NCI-H128 (cell line): Measurements from ENCODE around the gene RPL27A.

Experiments used
- DNase-seq: peaks from one replicate; lab custom pipeline; 2025; ENCODE audit not compliant: unreplicated experiment; lab: John Stamatoyannopoulos, UW

The RPL27A gene

DNA sequence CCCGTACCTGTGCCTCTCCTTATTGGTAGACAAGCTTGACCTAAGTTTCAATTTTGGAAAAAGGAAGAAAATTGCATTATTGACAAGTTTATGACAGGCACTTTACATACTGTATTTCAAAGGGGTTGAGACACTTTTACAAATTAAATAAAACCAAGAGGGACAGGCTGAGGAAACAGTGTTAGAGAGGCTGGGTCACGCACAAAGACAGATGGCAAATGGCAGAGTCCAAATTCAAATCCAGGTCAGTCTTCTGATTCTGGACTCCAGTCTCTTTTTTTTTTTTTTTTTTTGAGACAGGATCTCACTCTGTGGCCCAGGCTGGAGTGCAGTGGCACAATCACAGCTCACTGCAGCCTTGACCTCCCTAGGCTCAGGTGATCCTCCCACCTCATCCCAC is 10.2 kb upstream of the RPL27A start:
- no peak for DNase-seq

DNA sequence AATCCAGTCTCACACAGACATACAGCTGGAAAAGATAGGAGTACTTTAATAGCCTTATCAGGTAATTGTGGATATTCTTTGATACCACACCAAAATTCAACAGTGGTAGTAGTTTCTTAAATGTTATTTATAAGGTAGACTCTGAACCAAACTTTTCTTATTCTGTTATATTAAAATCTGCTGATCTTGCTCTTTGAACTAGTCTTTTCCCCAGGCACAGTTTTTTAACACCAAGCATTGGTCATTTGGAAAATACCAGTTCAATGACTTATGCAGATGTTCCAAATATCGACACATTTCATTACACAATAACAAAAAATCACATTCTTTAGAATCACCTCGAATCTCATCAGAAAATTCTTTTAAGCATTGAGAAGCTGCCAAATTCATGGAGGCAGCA is 7.7 kb upstream of the RPL27A start:
- DNase-seq, result no peak

DNA sequence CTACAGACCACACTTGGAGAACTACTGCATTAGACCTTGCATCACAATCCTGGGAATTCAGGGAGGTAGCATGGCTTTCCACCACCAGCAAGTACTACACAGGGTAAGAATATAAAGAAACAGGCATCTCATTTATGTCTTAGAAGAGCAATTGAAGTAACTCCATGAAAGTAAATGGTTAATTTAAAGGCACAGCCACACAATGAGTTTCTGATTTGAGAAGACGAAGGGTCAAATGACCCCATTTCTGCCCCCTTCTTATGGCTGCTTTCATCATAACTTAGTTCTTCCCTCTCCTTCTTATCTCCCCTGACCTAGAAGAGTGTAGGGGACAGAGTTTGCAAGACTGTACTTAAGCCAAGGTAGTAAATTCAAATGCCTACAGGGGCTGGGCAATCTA is 6.1 kb upstream of the RPL27A start:
- DNase-seq, result no peak

DNA sequence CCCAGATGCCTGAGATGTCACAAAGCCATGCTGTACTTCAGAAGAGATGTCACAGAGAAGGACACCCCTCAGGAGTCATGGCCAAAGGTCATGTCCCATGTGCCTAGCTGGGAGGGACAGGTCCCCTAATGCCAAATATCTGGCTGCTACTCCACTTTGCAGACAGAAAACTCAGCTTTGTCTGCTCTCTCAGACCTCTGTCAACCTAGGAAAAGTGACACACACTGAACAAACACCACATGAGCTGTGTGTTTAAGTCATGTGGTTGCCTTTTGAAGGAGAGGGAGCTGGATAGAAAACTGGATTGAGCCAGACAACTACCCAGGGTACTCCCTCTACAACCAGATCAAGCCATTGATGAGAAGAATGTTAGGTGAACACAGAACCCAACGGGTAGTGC is 3.6 kb upstream of the RPL27A start:
- DNase-seq, result no peak

DNA sequence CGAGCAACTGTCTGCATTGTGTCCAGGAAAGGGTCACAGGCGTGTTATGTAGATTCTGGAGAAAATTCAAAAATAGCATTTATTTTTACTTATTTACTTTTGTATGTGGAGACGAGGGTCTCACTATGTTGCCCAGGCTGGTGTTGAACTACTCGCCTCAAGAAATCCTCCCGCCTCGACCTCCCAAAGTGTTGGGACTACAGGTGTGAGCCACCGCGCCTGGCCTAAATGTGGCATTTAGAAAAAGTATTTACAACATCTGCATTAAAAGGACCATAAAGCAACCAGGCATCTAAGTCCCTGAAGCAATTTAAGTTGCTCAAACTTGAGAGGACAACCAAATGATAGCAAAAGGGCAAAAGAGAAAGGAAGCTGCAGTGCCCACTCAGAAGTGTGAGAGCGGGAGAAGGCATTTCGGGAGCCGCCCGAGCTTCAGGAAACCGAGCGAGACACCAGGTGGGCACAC is 722 bp upstream of the RPL27A start:
- no peak for DNase-seq

DNA sequence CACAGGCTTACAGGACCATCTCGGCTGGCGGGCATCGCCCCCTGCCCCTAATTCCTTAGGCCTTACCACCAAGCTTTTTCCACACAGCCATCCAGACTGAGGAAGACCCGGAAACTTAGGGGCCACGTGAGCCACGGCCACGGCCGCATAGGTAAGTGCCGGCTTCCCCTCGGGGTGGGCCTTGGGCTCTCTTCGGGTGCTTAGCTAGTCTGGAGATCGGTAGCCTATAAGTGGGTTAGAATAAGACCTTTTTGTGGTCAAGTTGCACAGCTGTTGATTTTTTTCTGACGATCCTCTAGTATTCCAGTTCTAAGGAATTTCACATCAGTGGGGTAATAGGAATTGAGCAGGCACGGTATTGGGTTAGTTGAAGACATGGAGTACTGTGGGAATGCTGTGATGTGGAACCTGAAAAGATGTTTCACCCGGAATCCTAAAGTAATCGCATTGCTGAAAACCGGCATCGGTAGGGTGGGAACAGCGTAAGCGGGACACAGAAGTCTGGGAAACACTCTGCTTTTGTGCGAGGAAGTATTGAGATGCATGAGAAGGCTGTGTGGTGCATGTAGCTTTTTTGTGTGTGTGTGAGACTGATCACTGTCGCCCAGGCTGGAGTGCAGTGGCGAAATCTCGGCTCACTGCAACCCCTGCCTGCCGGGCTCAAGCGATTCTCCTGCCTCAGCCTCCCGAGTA is 669 bp downstream of the RPL27A start:
- DNase-seq, result no peak

DNA sequence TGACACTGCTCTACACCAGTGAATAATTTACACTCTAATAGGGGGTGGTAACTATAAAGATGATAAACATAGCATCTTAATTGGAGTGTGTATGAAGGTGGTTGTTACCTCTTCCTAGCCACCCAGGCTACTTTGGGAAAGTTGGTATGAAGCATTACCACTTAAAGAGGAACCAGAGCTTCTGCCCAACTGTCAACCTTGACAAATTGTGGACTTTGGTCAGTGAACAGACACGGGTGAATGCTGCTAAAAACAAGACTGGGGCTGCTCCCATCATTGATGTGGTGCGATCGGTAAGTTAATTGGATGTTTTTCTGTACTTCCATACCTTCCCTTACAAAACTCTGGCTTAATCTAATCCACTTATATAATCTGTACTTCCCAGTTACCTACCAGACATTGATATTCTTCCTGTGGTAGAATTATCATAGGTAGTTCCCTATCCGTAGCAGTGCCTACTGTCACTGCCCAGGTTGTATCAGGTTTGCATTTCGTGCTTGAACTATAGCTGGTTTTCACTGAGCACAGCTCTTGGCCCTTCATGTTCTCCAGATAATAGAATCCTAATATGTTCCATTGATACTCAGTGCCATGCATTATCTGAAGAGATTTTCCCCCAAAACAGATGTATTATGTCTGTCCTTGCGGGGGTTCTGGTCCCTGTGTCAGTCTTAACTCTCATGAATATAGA is 2.2 kb downstream of the RPL27A start:
- DNase-seq, result no peak

DNA sequence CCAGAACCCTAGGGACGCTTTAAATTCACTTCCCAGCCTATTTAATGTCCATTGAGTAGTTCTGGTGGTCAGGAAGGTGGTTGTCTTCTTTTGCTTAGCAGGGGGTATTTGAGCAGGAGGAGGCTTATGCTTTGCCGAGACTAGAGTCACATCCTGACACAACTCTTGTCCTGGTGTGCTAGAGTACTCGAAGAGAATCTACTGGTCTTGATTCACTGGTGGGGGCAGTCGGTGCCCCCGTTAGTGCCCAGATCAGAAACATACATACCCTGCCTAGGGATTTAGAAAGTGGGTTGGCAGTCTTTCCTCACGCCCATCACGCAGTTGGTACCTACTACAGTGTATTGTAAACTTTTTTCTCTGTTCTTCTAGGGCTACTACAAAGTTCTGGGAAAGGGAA is 2.7 kb downstream of the RPL27A start:
- DNase-seq, result no peak

DNA sequence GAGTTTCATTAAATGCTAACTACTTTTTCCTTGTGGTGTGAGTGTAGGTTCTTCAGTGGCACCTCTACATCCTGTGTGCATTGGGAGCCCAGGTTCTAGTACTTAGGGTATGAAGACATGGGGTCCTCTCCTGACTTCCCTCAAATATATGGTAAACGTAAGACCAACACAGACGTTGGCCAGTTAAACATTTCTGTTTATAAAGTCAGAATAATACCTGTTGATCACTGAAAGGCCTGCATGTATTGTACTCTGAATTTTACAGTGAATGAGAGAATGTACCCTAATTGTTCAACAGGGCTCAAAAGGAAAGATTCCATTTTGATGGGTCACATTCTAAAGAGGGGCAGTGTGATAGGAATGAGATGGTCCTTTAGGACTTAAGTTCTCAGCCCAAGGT is 3.2 kb downstream of the RPL27A start:
- DNase-seq, result no peak

DNA sequence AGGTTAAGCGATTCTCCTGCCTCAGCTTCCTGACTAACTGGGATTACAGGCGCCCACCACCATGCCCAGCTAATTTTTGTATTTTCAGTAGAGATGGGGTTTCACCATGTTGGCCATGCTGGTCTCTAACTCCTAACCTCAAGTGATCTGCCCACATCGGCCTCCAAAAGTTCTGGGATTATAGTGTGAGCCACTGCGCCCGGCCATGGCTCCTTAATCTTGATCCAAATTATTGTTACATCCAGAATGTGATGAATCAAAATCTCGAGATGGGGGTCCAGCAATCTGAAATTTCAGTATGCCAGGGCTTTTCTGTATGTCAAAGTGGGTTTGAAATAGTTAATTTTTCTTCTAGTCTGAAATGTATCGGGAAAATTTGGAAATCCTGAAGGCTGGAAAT is 3.7 kb downstream of the RPL27A start:
- no peak for DNase-seq

DNA sequence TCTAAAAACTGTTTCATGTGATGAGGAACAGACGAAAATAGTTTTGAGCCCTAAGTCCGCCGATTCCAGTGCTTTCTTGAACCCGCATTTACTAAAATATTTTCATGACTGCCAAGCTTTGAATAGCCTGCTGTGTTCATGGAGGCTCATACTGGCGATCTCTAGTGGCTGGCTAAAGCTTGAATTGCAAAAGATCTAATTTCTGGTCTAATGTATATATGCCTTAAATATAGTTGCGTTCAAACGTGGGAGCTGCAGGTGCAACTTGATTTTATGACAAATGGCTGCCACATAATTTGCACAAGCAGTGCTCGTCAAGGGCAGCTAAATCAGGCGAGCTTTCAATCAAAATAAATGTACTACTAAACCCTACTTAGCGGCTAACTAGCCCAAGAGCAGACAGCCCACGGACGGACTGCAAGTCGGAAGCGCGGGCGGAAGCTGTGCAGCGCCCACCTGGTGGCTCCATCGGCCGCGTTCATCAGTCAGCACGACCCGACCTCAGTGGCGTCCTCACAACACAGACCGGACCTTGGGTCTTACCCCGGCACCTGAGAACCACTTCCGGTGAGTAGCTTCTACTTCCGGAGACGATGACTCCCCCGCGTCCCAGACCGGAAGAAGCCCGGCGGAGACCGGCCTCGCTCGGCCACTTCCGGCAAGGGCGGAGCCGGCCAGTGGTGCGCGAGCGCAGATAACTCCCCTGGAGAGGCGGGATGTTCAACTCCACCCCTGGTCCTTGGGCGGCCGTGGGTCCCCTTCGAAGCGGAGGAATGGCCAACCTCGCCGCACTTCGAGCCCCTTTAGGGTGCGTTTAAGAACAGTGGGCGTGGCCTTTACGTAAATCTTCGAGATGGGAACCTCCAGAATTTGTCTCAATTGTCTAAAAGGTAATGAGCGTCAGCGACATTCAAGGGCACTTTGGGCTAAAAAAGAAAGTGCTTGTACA is 6.1 kb downstream of the RPL27A start:
- peak; percentile 87 for DNase-seq

DNA sequence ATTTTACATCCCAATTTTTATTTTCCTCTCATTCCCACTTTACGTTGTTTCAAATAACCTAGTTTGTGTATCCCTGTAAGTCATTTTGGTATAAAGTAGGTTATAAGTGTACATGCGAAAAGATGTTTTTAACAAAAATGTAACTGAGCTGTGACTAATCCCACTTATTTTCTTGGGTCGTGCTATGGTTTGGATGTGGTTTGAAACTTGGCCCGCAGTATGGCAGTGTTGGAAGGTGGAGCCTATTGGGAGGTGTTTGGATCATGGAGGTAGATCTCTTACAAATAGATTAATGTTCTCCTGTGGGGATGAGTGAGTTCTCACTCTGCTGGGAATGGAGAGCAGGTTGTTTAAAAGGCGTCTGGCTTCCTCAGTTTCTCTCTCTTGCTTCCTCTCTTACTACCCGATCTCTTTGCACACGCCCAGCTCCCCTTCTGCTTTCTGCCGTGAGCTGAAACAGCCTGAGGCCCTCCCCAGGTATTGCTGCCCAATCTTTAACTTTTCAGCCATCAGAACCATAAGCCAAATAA is 7.2 kb downstream of the RPL27A start:
- DNase-seq, result no peak

DNA sequence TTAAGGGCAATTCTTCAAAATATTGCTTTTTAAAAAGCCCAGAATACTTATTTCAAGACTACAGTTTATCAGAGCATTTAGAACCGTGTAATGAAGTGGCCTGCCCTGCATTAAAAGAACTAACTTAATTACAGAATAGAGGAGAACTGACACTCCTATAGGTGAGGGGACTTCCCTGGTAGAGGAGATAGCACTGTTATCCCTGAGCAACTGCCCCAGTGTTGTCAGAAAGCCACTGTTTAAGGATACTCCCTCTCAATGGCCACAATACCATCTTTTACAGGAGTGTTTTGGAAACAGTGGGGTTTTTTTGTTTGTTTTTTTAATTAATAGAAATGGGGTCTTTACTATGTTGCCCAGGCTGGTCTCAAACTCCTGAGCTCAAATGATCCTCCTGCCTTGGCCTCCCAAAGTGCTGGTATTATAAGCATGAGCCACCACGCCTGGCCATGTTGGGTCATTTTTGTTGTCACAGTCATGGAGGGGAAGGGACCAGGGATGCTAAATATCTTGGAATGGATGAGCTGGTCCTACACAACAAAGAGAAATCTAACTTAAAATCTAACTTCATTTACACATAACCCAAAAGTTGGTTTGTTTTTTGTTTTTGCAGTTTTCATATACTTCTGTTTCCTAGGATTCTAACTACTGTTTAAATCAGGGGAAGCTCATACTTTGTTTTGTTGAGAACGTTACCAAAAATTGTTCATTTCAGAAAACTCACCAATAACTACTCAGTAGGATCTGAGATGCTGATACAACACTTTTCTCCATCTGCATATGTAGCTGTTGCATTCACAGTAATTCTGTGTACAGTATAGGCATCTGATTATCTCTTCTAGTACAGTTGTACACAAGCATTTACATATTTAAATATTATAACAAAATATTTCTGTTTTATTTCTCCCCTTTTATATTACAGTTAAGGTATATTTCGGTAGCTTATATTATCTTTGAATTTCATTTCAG is 8.1 kb downstream of the RPL27A start:
- DNase-seq, result no peak

DNA sequence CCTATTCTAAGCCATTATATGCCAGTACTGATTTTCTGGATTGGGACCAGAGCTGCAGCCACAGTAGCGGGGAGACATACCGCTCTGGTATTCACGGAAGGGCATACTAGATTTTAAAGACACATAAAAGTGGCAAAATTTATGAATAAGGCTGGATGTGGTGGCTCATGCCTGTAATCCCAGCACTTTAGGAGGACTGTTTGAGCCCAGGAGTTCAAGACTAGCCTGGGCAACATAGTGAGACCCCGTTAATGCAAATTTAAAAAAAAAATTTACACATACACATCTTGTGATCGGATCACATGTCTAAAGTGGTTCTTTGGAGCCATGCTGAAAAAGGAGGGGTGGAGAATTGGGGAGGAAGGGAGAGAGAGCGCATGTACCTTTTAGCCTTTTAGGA is 9.0 kb downstream of the RPL27A start:
- DNase-seq, result no peak

DNA sequence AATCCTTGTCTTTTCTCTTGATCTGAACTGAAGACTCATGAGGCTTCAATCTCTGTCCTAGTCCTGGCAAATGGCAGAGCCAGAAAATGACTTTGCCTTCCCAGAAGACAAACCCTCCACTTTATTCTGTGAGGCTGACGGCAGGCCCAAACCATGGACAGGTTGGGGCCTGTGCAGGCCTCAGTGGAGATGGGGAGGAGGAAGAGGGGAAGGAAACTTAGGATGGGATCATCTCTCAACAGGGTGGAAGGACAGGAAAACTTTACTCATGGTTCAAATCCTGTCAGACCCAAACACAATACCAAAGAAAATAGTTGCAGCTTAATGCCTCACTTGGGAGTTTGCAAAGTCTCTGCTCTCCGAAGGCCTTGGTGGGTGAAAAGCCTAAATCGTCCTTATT is 9.8 kb downstream of the RPL27A start:
- DNase-seq, result no peak

DNA sequence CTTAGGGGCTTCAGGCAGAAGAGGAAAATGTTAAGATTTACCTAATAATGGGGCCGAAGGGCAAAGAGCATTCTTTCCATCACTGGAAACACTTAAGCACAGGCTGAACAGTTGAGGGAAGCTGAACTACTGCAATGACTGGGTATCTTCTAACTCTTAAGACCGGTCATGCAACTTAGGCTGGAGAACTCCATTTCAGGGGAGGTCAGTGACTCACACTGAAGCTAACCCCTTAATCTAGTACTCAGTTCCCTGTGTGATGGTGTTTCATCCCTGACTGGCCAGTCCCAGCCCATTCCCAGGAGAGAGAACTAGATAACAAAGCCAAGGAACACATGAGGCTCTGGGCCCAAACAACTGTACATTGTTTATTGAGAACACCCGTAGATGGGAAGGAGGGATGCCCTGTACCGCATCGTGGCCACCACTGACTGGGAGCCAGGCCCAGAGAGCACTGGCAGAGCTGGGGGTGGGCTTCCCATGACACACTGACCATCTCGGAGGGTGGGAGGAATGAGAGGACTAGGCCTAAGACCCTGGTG is 10.5 kb downstream of the RPL27A start:
- no peak for DNase-seq

DNA sequence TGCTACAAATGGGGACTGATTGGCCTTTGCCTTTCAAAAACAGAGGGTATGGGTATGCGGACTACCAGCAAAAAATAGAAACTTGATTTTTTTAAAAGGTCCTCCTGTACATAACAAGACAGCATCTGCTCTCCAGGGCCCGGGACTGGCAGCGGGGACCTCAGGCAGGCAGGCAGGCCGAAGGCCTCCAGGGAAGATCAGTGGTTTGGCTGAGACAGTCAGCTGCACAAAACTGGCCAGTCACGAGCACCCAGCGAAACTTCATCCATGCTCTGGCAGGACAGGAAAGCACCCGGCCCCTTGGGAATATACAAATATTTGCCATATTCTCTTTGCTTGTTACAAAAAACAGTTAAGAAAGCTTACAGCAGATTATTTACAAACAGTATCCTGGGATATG is 11.0 kb downstream of the RPL27A start:
- no peak for DNase-seq

DNA sequence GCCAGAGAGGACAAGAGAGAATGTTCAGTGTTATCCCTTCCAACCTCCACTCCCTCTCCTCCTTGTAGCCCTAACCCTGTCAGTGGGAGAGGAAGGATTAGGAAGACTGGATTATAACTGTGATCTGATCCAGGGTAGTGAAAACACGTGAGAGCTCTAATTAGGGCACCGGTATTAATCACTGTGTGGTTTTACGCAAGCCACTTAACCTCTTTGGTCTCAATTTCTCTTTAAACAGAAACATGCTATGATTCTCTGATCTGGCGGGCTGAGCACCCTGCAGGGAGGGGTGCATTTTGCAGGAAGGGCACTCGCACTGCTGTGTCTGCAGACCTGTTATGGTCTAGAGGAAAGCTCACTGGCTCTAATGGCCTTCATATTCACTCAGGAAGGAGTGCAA is 11.5 kb downstream of the RPL27A start:
- no peak for DNase-seq

DNA sequence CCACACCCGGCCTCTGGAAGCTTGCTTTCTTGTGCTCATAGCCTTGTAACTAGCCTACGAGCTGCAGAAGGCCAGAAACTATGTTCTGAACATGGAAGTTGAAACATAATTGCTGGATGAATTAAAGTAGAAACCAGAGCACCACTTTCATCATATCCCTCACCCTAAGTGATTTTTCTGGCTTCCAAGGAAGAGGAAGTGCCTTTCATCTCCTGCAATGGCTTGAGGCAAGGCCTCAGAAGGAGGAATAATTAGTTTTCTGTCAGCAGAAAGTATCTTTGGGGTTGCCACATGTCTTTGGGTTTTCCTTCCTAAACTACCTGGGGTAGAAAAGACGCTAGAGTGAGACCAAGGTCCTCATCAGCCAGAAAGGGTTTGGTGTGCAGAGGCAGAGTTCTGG is 14.5 kb downstream of the RPL27A start:
- DNase-seq, result no peak

DNA sequence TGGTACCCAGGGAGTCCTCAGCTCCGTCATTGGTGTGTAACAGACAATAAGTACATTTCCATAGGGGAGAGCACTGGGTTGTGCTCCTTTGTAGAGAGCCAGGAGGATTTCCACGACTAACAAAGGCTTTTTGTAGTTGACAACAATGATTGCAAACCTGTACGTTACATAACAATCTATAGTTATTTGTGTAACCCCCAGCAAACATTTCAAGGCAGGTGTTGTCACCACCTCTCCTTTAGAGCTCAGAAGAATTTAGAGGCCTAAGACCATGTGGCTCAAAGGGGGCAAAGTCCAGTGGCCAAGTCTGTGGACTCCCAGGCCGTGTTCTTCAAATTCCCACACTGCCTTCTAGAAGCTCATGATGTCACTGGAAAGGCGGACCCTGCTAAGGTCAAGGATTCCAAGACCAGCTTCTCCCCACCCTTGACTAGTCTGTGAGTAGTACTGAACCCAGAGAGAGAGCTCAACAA is 15.8 kb downstream of the RPL27A start:
- DNase-seq, result no peak
